SK-N-MC (cell line): ENCODE data around the gene EXOSC2.

Experiments used
- DNase-seq: peaks from one replicate; pipeline ENCODE4 v3.0.0-alpha.2; 2011; ENCODE audit warnings: low read depth, low spot score
- H3K27ac ChIP-seq: fragments of 200-600 bp; sonication (generic); 2 replicates; pipeline ENCODE4 v1.5.1; 2016; ENCODE audit warnings: mixed run types
- H3K36me3 ChIP-seq: fragments of 200-600 bp; sonication (generic); 2 replicates; pipeline ENCODE4 v1.6.1; 2017; ENCODE audit warnings: antibody characterized with exemption, low read length, mixed read lengths; ENCODE audit not compliant: insufficient read depth
- H3K4me3 ChIP-seq: fragments of 200-600 bp; sonication (generic); 2 replicates; pipeline ENCODE4 v1.5.1; 2016
- H3K9ac ChIP-seq: fragments of 200-600 bp; sonication (generic); 2 replicates; pipeline ENCODE4 v1.8.0; 2017; ENCODE audit warnings: mixed run types, mixed read lengths; ENCODE audit not compliant: insufficient read length
- H3K9me3 ChIP-seq: fragments of 200-600 bp; sonication (generic); 2 replicates; pipeline ENCODE4 v1.6.1; 2017; ENCODE audit warnings: low read depth, mild to moderate bottlenecking, antibody characterized with exemption, low read length, moderate library complexity, mixed read lengths
- EZH2 ChIP-seq: fragments of 200-600 bp; sonication (generic); IDR thresholded peaks from one replicate; pipeline ENCODE4 v1.6.1; 2017; ENCODE audit warnings: antibody characterized with exemption
- FOXP2 ChIP-seq: optimal IDR thresholded peaks from 2 replicates; pipeline ENCODE3; 2011; ENCODE audit warnings: mild to moderate bottlenecking, moderate library complexity; ENCODE audit not compliant: insufficient read depth; ENCODE audit errors: extremely low read length, control extremely low read depth
- POLR2AphosphoS5 ChIP-seq: IDR thresholded peaks from 2 replicates; pipeline ENCODE4 v1.6.1; 2012; ENCODE audit warnings: mild to moderate bottlenecking, low read depth, low read length, borderline replicate concordance

The EXOSC2 gene

DNA sequence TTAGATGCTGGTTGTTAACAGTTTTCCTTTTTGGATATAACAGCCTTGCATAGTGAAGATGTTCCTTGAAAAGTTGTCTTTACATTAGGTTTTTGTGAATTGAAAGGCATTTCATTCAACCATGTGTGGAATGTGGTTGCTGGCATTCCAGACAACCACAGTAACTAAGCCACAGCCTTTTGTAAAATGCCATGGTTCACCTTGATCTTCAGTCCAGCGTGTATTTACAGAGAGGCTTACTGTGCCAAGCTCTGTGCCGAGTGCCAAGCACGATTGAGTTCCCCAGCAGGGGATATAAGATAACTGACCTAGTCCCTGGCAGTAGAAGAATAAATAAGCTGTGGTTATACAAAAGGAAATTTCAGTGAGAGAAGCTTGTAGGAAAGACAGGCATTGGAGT, 4.9 kb downstream of the EXOSC2 start:
- H3K36me3 ChIP-seq: peaks cover 80% of the 10 kb centered on the region
- H3K4me3 ChIP-seq: no peak overlapping the region
- no peak for DNase-seq
- H3K27ac ChIP-seq: 0 out of 2 replicates have a peak overlapping the region, but pooled peaks have one; percentile 12
- H3K9me3 ChIP-seq: no peaks in the 10 kb centered on the region
- TF ChIP-seq POLR2AphosphoS5 (no peak), EZH2 (no peak), FOXP2 (no peak)
- H3K9ac ChIP-seq: peak overlapping the region; percentile 13

DNA sequence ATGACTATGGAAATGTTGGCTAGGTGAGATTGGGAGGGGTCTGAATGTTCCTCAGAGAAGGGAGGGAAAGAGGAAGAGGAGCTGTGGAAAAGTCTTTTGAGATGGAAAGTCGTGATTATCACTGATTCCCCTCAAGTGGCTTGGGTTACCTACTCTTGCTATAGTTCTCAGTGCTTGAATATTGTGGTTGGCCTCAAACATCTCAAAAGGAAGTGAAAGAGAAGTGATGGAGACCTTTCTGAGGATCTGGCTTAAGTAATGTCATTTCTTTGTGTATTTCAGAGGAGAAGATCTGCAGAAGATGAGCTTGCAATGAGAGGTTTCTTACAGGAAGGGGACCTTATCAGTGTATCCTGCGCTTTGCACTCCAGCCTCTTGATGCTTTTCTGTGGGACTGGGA, 5.5 kb downstream of the EXOSC2 start:
- no peak for DNase-seq
- Histone ChIP-seq H3K4me3 (no peak overlapping the region), H3K9me3 (no peaks in the 10 kb centered on the region), H3K36me3 (peaks cover 85% of the 10 kb centered on the region), H3K9ac (no peak overlapping the region), H3K27ac (no peak overlapping the region)
- no peak for TF ChIP-seq POLR2AphosphoS5
- no peak for TF ChIP-seq FOXP2
- TF ChIP-seq EZH2: no peak

DNA sequence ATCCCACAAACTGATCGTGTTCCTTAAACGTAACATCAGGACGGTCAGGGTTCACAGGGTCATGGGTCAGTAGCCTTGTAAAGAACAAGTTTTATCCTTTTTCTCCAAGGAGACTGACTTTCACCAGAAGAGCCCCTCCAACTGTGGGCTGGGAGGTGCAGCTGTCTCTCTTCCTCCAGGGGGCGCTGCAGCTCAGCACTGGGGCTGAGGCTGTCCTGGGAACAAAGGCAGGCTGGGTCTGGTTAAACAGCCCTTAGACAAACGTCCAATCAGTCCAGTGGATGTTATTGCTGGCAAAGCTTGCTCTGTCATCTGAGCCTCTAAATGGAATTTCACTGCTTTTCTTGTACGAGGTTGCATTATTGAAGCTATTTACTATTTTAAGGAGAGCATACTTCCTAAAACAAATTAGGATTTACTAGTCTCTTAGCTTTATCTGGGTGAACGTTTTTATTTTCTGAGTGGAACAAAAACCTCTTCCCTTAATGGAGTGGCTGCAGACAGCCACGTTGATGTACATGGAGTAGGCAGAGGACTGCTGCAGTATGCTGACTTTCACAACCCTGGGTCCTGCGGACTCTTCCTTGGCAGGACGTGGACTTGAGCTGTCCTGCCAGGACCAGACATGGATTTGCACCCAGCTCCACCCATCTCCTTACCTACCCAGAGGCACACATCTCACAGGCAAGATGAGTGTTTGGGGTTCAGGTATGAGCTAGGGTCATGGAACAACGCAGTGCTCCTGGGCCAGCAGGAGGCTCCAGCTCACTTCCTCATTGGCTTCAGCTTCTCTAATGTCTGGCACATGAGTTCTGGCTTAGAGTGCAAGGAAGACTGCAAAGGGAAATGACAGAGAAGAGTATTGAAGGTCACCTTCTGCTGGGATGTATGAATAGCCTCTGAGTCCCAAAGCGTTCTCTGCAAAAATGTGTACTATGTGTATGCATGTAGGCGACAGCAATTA, 7.8 kb downstream of the EXOSC2 start:
- Histone ChIP-seq H3K36me3 (peaks cover 81% of the 10 kb centered on the region), H3K9me3 (no peaks in the 10 kb centered on the region), H3K27ac (no peak overlapping the region), H3K9ac (no peak overlapping the region), H3K4me3 (no peak overlapping the region)
- DNase-seq: no peak
- TF ChIP-seq EZH2: no peak
- no peak for TF ChIP-seq FOXP2
- no peak for TF ChIP-seq POLR2AphosphoS5

DNA sequence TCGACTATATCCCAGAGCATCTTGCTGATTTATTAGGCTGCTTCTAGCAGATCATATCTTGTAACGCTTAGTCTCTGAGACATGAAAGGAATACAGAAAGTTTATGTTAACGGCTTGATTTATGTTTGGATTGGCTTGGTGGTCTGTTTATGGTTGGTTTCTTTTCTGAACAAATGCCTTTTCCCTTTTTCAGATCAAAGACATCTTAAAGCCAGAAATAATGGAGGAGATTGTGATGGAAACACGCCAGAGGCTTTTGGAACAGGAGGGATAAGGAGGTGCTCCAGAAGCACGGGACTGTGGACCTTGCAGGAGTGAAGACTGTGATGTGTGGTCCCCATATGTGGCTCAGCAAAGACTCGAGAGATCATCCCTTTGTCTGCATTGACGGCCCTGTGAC, 9.9 kb downstream of the EXOSC2 start:
- no peak overlapping the region for H3K9ac ChIP-seq
- H3K36me3 ChIP-seq: peaks cover 59% of the 10 kb centered on the region
- TF ChIP-seq FOXP2 (no peak), POLR2AphosphoS5 (no peak), EZH2 (no peak)
- H3K27ac ChIP-seq: no peak overlapping the region
- DNase-seq: no peak
- no peak overlapping the region for H3K4me3 ChIP-seq
- H3K9me3 ChIP-seq: no peaks in the 10 kb centered on the region

DNA sequence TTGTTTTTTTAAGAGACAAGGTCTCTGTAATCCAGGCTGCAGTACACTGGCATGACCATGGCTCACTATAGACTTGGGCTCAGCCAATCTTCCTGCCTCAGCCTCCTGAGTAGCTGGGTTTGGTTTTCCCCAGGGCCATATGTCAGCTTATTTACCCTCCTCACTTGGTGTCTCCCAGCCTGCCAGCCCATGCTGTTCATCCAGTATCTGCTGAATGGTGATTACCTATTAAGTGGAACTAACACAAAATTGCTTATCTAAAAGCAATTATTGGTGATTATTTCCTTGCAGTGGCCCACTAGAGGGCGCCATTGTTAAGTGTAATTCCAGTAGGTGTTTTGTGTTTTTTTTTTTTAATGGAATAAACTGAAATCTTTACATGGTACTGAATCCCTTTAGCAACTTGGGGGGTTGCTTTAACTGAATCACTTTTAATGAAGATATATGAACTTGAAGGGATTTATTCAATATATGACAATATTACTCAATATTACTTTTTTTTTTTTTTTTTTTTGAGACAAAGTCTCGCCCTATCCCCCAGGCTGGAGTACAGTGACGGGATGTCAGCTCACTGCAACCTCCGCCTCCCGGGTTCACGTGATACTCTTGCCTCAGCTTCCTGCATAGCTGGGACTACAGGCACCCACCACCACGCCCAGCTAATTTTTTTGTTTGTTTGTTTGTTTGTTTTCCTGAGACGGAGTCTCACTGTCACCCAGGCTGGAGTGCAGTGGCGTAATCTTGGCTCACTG, 13.8 kb downstream of the EXOSC2 start:
- peak overlapping the region; percentile 49 for H3K27ac ChIP-seq
- no peak for DNase-seq

DNA sequence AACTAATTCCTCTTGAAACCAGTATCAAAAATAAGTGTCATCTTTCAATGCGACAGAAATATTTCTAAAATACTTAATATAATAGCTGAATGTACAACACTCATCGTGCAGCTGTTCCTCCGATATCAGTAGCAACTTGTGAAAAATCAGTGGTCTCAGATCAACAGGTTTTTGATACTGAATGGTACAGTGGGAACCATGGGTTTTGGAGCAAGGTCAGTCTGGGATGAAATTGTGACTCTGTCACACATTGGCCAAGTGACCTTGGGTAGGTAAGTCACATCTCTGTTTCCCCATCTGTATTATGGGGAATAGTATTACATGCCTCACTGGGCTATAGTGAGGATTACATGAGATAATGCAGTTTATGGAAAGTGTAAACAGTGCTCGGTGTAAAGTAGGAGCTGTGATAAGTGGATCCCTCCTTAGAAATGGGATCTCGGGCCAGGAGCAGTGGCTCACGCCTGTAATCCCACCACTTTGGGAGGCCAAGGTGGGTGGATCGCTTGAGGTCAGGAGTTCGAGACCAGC, 17.3 kb downstream of the EXOSC2 start:
- TF ChIP-seq FOXP2 (no peak), EZH2 (no peak), POLR2AphosphoS5 (no peak)
- H3K9ac ChIP-seq: no peak overlapping the region
- no peaks in the 10 kb centered on the region for H3K36me3 ChIP-seq
- no peaks in the 10 kb centered on the region for H3K9me3 ChIP-seq
- no peak overlapping the region for H3K4me3 ChIP-seq
- no peak overlapping the region for H3K27ac ChIP-seq
- no peak for DNase-seq

More for the DNA sequence above, 13.8 kb downstream of the EXOSC2 start:
- Histone ChIP-seq H3K9ac (no peak overlapping the region), H3K9me3 (no peaks in the 10 kb centered on the region), H3K36me3 (peaks cover 27% of the 10 kb centered on the region), H3K4me3 (no peak overlapping the region)
- TF ChIP-seq FOXP2 (no peak), POLR2AphosphoS5 (no peak; the same call in 1 of the 2 replicates), EZH2 (no peak)

DNA sequence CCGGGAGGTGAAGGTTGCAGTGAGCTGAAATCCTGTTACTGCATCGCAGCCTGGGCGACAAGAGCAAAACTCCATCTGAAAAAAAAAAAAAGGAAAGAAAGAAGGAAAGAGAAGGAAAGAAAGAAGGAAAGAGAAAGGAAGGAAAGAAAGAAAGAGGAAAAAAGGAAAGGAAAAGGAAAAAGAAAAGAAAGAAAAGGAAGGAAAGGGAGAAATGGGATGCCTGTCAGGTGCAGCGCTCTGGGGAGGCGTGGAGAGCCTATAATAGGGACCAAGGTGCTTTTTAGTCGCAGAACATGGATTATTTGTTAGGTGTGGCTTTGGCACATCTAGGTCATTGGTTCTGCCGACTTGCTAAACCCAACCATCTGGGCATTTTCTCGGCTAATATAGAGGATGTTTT, 17.9 kb downstream of the EXOSC2 start:
- TF ChIP-seq EZH2 (no peak), FOXP2 (no peak), POLR2AphosphoS5 (no peak)
- Histone ChIP-seq H3K9ac (no peak overlapping the region), H3K36me3 (no peaks in the 10 kb centered on the region), H3K4me3 (no peak overlapping the region), H3K27ac (no peak overlapping the region), H3K9me3 (no peaks in the 10 kb centered on the region)
- DNase-seq: no peak
